Right ventricle myocardium superior (tissue), 1 donor: ENCODE measurements around the gene RABAC1. TPM values are rescaled to one million over a fixed set of nuclear protein-coding genes. Genes with fewer than 3 reads are reported as not detected.

Experiments
- ATAC-seq: fragments of 200-7000 bp; cut with Tn5 transposase; one replicate; pipeline ENCODE4 v1.9.1; 2020; ENCODE audit warnings: mild to moderate bottlenecking; ENCODE audit not compliant: poor library complexity
- DNase-seq: peaks from one replicate; pipeline ENCODE4 v3.0.0-alpha.2; 2020
- intact Hi-C: fragments of 100-400 bp; cut with DNase I; formaldehyde crosslinking; loops from one replicate; pipeline ENCODE4 v1.11.2; 2022
- total RNA-seq: library from RNA; stranded (reverse); fragmentation: NEBNext Ultra II Directional; extraction: Animal tissue kit (Norgen Biotek cat#: 25700); gene quantifications from one replicate; pipeline ENCODE4 v1.2.1, GENCODE V29; 2021
- donor health status: DM: no; HTN: yes; CAD: no; lungs with severe emphysema.

Gene RABAC1
- total RNA-seq, 1 donor from 2014 or later: 62.1 TPM

GRCh38 chr19:41935760-41936415 is 23.2 kb downstream of the RABAC1 start:
- DNase-seq (no peak), ATAC-seq (no peak)
- intact Hi-C loops: no loop called here

- peak; percentile 84 for ATAC-seq
- intact Hi-C loops: no loop called here
- DNase-seq: peak; percentile 72
These were observed 24.2 kb downstream of the RABAC1 start for GRCh38 chr19:41934849-41935374.

GRCh38 chr19:41933693-41934426 is 25.3 kb downstream of the RABAC1 start:
- DNase-seq (no peak), ATAC-seq (no peak)
- intact Hi-C loops: no loop called here

- no peak for DNase-seq
- no peak for ATAC-seq
- intact Hi-C loops: no loop called here
These were observed 26.3 kb downstream of the RABAC1 start for GRCh38 chr19:41932720-41933332.

GRCh38 chr19:41932259-41932719 is 26.8 kb downstream of the RABAC1 start:
- intact Hi-C loops: no loop called here
- no peak for ATAC-seq
- no peak for DNase-seq

GRCh38 chr19:41930926-41931592 is 28.1 kb downstream of the RABAC1 start:
- no peak for DNase-seq
- no peak for ATAC-seq

GRCh38 chr19:41930322-41930722 is 28.8 kb downstream of the RABAC1 start:
- ATAC-seq: no peak
- no peak for DNase-seq
- intact Hi-C loops: no loop called here

More at GRCh38 chr19:41930926-41931592, 28.1 kb downstream of the RABAC1 start:
- intact Hi-C loops: no loop called here

DNA sequence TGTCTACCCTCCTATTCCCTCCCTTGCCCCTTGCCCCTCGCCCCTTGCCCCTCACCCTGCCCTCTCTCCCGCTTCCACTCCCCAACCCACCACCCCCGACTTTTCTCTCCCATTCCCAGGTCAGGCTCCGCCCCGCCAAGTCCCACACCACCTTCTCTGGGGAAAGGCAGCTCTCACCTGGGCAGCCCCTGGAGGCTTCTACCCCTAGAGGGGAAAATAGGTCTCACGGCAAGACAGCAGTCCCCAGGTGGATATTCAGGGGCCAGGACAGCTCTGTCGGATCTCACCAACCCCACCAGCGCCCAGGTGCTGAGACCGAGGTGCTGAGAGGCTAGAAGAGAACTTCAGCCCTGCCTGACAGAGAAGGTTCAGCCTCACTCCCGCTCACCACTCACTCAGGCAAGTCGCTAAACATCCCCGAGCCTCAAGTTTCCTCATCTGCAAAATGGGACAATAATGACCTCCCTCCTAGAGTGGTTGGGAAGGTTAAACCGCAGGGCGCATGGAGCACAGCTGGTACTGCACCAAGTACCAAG is 29.5 kb downstream of the RABAC1 start:
- DNase-seq (no peak), ATAC-seq (no peak)
- intact Hi-C loops: no loop called here

DNA sequence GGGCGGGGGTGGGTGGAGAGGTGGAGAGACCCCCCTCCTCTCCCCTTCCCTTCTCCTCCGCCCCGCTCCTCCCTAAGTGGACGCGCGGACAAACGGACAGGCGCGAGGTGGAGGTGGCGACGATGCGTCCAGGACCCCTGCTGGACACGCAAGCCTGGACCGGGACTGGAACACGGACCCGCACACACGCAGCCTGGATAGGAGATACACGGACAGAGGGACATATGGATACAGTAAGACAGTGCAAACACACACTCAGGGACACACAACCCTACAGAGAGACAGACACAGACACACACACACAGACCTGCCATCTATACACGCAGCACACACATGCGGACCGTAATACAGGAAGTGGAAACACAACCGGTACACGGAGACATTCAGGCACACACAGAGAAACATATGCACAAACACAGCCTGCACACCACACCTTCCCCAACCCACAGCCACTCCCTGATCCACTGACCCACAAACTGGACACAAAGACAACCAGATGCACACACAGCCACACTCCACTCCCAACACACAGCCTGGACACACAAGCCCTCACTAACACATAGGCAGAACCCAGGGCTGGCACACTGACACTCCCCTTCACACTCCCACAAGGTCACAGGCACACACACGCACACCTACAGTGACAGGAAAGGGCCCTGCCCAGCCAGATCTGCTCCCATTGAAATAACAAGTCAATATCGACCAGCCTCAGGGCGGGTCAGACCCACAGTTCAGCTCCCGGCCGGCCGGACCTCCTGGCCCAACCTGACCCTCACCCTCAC is 30.2 kb downstream of the RABAC1 start:
- intact Hi-C loops: no loop called here
- DNase-seq (no peak), ATAC-seq (no peak)

GRCh38 chr19:41928221-41928683 is 30.9 kb downstream of the RABAC1 start, which contains the start of gene ERFL:
Gene ERFL (minus strand): TSS chr19:41928449. CDS start chr19:41912919, 15,530 bp downstream.
- DNase-seq (no peak), ATAC-seq (peak; percentile 11)
- intact Hi-C loops: no loop called here

DNA sequence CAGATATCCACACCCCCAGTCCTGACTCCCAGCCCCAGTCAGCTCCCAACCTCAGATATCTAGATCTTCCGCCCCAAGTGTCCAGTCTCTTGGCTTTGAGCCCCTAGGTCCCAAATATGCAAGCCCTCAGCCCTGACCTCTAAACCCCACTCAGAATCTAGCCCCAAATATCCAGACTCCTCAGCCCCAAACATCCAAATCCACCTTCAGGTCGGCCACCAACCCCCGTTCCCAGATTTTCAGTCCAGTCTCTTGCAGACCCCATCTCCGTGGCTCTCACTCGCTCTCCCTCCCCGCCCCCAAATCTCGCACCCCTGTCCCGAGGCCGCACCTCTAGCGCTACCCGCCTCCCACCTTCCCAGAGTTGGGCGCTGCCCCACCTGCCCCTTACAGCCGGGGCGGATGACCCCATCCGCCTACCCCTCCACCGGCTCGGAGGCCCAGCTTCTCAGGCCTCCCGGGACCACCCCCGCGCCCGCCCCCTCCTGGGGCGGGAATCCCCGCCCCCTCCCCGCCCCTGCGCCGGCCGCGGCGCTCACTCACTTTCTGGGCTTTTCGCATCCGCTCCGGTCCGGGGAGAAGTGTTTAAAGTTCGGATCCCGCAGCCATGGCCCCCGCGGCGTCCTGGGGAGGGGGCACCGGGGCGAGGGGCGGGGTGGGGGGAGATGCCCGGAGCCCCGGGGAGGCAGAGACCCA is 31.5 kb downstream of the RABAC1 start:
- ATAC-seq (peak; percentile 8), DNase-seq (no peak)
- intact Hi-C loops: no loop called here

- no peak for DNase-seq
- no peak for ATAC-seq
- intact Hi-C loops: no loop called here
These were observed 32.2 kb downstream of the RABAC1 start for GRCh38 chr19:41926763-41927496.

DNA sequence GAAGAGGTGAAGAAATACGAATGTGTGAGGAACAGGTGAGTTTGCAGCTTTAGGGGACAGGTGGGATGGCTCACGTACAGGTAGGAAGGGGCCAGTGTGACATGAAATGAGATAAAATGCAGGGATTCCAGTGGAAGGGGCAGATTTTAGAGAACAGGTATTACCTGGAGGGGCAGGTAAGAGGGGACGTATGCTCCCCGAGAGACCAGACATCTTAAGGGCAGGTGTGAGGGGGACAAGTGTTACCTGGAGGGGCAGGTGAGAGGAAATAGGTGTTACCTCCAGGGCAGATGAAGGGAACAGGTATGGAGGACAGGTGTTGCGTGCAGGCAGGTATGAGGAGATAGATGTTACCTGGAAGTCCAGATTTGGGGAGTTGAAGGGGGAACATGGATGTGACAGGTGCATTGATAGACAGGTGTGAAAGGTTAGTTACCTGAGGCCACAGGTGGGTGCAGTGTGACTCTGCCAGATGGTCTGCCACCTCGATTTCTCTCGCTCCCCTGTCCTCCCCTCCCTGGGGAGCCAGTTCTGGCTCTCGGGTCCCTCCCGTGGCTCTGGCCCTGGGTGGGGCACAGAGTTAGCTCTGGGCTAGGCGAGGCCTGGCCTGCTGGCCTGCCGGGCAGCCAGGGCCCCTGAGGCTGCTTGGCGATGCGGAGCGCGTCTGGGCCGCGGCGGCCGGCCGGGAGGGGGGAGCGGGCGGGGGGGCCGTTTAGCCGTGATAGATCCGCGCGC is 32.9 kb downstream of the RABAC1 start:
- intact Hi-C loops: no loop called here
- ATAC-seq (no peak), DNase-seq (no peak)

- no peak for ATAC-seq
- DNase-seq: no peak
- intact Hi-C loops: no loop called here
These were observed 33.7 kb downstream of the RABAC1 start for GRCh38 chr19:41925208-41926003.
